GM12878 (cell line): ENCODE data around the gene TIPARP. TPM values are rescaled to one million over a fixed set of nuclear protein-coding genes. Genes with fewer than 3 reads are reported as not detected.

ENCODE experiments used
- ATAC-seq: fragments of 200-7000 bp; cut with Tn5 transposase; 3 replicates; pipeline ENCODE4 v1.9.1; 2020; ENCODE audit warnings: mild to moderate bottlenecking, moderate library complexity
- BruUV-seq: library from RNA; stranded (reverse); fragments of 400-500 nt; replicated peaks from 2 replicates; lab custom pipeline; 2021; lab: Mats Ljungman, UMichigan
- CTCF ChIA-PET: fragments of 300-600 bp; sonication (Branson Sonifier 250); formaldehyde crosslinking; extraction: SDS; loops from one replicate; lab custom pipeline; 2021; ENCODE audit warnings: inconsistent platforms; lab: Yijun Ruan, JAX
- POLR2A ChIA-PET: fragments of 350-600 bp; formaldehyde crosslinking; extraction: SDS; loops from one replicate; lab custom pipeline; 2021; ENCODE audit warnings: inconsistent platforms; lab: Charles Lee
- RAD21 ChIA-PET: fragments of 300-600 bp; sonication (Branson Sonifier 250); formaldehyde crosslinking; loops from one replicate; lab custom pipeline; 2023; ENCODE audit warnings: antibody characterized with exemption; ENCODE audit not compliant: unreplicated experiment; lab: Charles Lee
- SMC1A ChIA-PET: fragments of 300-600 bp; sonication (Branson Sonifier 250); formaldehyde crosslinking; loops from one replicate; lab custom pipeline; 2023; ENCODE audit not compliant: unreplicated experiment, uncharacterized antibody; lab: Charles Lee
- DNase-seq: peaks from one replicate; pipeline ENCODE4 v3.0.0-alpha.2; 2011; ENCODE audit warnings: low read depth, low spot score
- FAIRE-seq: peaks from 3 replicates; lab custom pipeline; 2011; peaks lifted over from hg19 to GRCh38; lab: Jason Lieb, UNC
- H2AFZ ChIP-seq: 2 replicates; pipeline ENCODE4 v1.6.0; 2011; ENCODE audit warnings: low read depth, low read length, control low read depth; ENCODE audit not compliant: control insufficient read depth
- H3K27ac ChIP-seq: 2 replicates; pipeline ENCODE4 v1.5.1; 2011; ENCODE audit warnings: control low read depth; ENCODE audit not compliant: control insufficient read depth, insufficient read depth
- H3K27me3 ChIP-seq, 2 experiments: replicated peaks in 1 of 2; 2 replicates each; pipeline versions ENCODE4 v1.6.0 to v1.6.1; 2011; ENCODE audit warnings: low read length in 1 of 2; ENCODE audit not compliant: control insufficient read depth in 2 of 2, insufficient read depth in 2 of 2
- H3K36me3 ChIP-seq, 2 experiments: 2 replicates each; pipeline ENCODE4 v1.5.1; 2011; ENCODE audit warnings: low read length in 1 of 2; ENCODE audit not compliant: control insufficient read depth in 2 of 2, insufficient read depth in 2 of 2
- H3K4me1 ChIP-seq: 2 replicates; pipeline ENCODE4 v1.6.1; 2011; ENCODE audit warnings: mild to moderate bottlenecking, low read length, moderate library complexity, mixed read lengths; ENCODE audit not compliant: control insufficient read depth, insufficient read depth
- H3K4me2 ChIP-seq: 2 replicates; pipeline ENCODE4 v1.6.0; 2011; ENCODE audit warnings: control low read depth; ENCODE audit not compliant: control insufficient read depth, insufficient read depth
- H3K4me3 ChIP-seq: fragments of 200-600 bp; sonication (generic); 2 replicates; pipeline ENCODE4 v1.5.1; 2016
- H3K79me2 ChIP-seq: 2 replicates; pipeline ENCODE4 v1.6.0; 2011; ENCODE audit warnings: low read length; ENCODE audit not compliant: control insufficient read depth, insufficient read depth
- H3K9ac ChIP-seq: 2 replicates; pipeline ENCODE4 v1.8.0; 2011; ENCODE audit warnings: low read length, control low read depth, mixed read lengths; ENCODE audit not compliant: control insufficient read depth, insufficient read depth
- H3K9me3 ChIP-seq: replicated peaks from 3 replicates; pipeline ENCODE4 v1.5.1; 2011; ENCODE audit warnings: mild to moderate bottlenecking, low read length; ENCODE audit not compliant: control insufficient read depth, insufficient read depth
- H4K20me1 ChIP-seq: 2 replicates; pipeline ENCODE4 v1.6.0; 2011; ENCODE audit not compliant: control insufficient read depth, insufficient read depth
- ATF7 ChIP-seq: fragments of 450-650 bp; IDR thresholded peaks from 2 replicates; pipeline ENCODE4 v1.6.1; 2016; ENCODE audit warnings: low read depth, mild to moderate bottlenecking
- CEBPB ChIP-seq, 2 experiments: fragments of 150-350 bp in 1 of 2; IDR thresholded peaks; 2 replicates each; pipeline ENCODE4 v1.6.1; 2012 to 2014; ENCODE audit warnings: low read depth in 2 of 2, low read length in 2 of 2, borderline replicate concordance in 1 of 2, inconsistent platforms in 1 of 2
- CHD4 ChIP-seq: fragments of 200-600 bp; sonication (generic); IDR thresholded peaks from 2 replicates; pipeline ENCODE4 v1.6.1; 2016; ENCODE audit warnings: mild to moderate bottlenecking
- ETV6 ChIP-seq, 2 experiments: fragments of 450-650 bp in 1 of 2; IDR thresholded peaks in 1 of 2; conservative IDR thresholded peaks in 1 of 2; 2 replicates each; pipeline ENCODE4 v1.6.1; 2014; ENCODE audit warnings: antibody characterized with exemption in 1 of 2, borderline replicate concordance in 1 of 2, low read depth in 1 of 2, mild to moderate bottlenecking in 1 of 2, moderate library complexity in 1 of 2
- GABPA ChIP-seq: IDR thresholded peaks from 2 replicates; pipeline ENCODE4 v1.6.1; 2014; ENCODE audit warnings: antibody characterized with exemption, low read depth, mild to moderate bottlenecking, inconsistent platforms
- LARP7 ChIP-seq: fragments of 450-650 bp; IDR thresholded peaks from 2 replicates; pipeline ENCODE4 v1.6.1; 2017; ENCODE audit warnings: mild to moderate bottlenecking
- MYC ChIP-seq: IDR thresholded peaks from 2 replicates; pipeline ENCODE4 v1.6.1; 2011; ENCODE audit warnings: mild to moderate bottlenecking, low read length, moderate library complexity, inconsistent platforms; ENCODE audit not compliant: insufficient read depth, insufficient replicate concordance, insufficient read length, severe bottlenecking
- NFIC ChIP-seq: IDR thresholded peaks from 2 replicates; pipeline ENCODE4 v1.6.1; 2012; ENCODE audit warnings: low read depth, mild to moderate bottlenecking, inconsistent platforms, low read length, moderate library complexity
- NFXL1 ChIP-seq: fragments of 450-650 bp; IDR thresholded peaks from 2 replicates; pipeline ENCODE4 v1.6.1; 2017; ENCODE audit warnings: antibody characterized with exemption, mild to moderate bottlenecking, borderline replicate concordance
- RELA ChIP-seq: fragments of 450-650 bp; IDR thresholded peaks from 2 replicates; pipeline ENCODE4 v1.8.0; 2014; ENCODE audit warnings: borderline replicate concordance; ENCODE audit not compliant: partially characterized antibody
- RFX5 ChIP-seq: IDR thresholded peaks from 2 replicates; pipeline ENCODE4 v1.6.1; 2011; ENCODE audit warnings: low read depth, low read length, improper control_type of control experiment
- WGBS: methylation state at CpG from one replicate; pipeline ENCODE4 v1.1.6; 2016; ENCODE audit warnings: low lambda C conversion rate; ENCODE audit not compliant: insufficient replicate concordance, insufficient coverage; ENCODE audit errors: missing lambda C conversion rate; 5-methylcytosine and 5-hydroxymethylcytosine counted together
- in situ Hi-C: fragments of 300-500 bp; cut with MboI; formaldehyde crosslinking; loops from 9 replicates; pipeline ENCODE4 v1.14.3; 2018; ENCODE audit warnings: mixed read lengths
- intact Hi-C: fragments of 100-400 bp; cut with micrococcal nuclease; formaldehyde crosslinking; loops from one replicate; pipeline ENCODE4 v1.14.2; 2022; ENCODE audit not compliant: unreplicated experiment
- polyA plus RNA-seq, 11 experiments: library from polyadenylated mRNA; depleted of rRNA in 4 of 11; unstranded in 6 of 11; stranded (reverse) in 5 of 11; fragments of >200 nt; fragmentation: Nextera tagmentation in 4 of 11; fragmentation: Illumina TruSeq in 1 of 11; extraction: Ambion mirVana in 4 of 11; extraction: Trizol in 1 of 11; gene quantifications; 1 replicate in 1 of 11; 2 replicates in 10 of 11; pipeline versions ENCODE4 v1.2.1 to v1.2.3, GENCODE V29; 2011 to 2016; ENCODE audit warnings: inconsistent platforms in 2 of 11, missing spikeins in 2 of 11, low read depth in 1 of 11
- total RNA-seq, 4 experiments: library from RNA; depleted of rRNA in 3 of 4; stranded (reverse); fragments of >200 nt in 3 of 4; fragmentation: Illumina TruSeq in 1 of 4; extraction: Trizol in 1 of 4; gene quantifications; 2 replicates each; pipeline versions ENCODE4 v1.2.1 to v1.2.3, GENCODE V29; 2013 to 2021
- TF ChIP-seq, protein P1 (sequence below): fragments of 450-650 bp; formaldehyde crosslinking; IDR thresholded peaks from 2 replicates; pipeline ENCODE4 v1.5.0; 2022; ENCODE audit warnings: mild to moderate bottlenecking, missing genetic modification characterization

Gene TIPARP
- total and polyA plus RNA-seq, 10 of the 15 experiments (the other 5 are each of a cell fraction or from before 2014, with no cell fraction given) = 3.2 to 21.5 (median 12.0) TPM

- ChIA-PET POLR2A (no interaction called here), CTCF (interaction anchor here (0.7 to 1.4 kb wide), 2 partner anchors 14 to 347 kb away, joined by 3 to 6 read pairs; no protein-coding TSS in a partner anchor), RAD21 (no interaction called here), SMC1A (interaction anchor here (0.8 kb wide), 1 partner anchor 62 kb away, joined by 3 read pairs; no protein-coding TSS in a partner anchor)
- intact Hi-C loops (no loop called here), in situ Hi-C loops (no loop called here)
- Histone ChIP-seq H4K20me1 (no peaks in the 10 kb centered on the region), H3K4me3 (no peak overlapping the region), H3K9ac (no peak overlapping the region), H3K4me1 (no peaks in the 10 kb centered on the region), H3K27ac (no peak overlapping the region), H3K4me2 (no peak overlapping the region), H3K36me3 (no peaks in the 10 kb centered on the region), H3K27me3 (no peaks in the 10 kb centered on the region), H3K9me3 (peaks cover 3% of the 10 kb centered on the region; the same call in 1 of the 3 replicates), H2AFZ (no peak overlapping the region), H3K79me2 (no peaks in the 10 kb centered on the region)
- WGBS = 0% methylated on average over 1 of the region's 1 CpG
- no peak for DNase-seq
- no peak for TF ChIP-seq CHD4
- no TSS peak for BruUV-seq
- FAIRE-seq = no peak
- no peak for ATAC-seq
Measured at GRCh38 chr3:156747046-156747445, 72.7 kb downstream of the TIPARP start.

DNA sequence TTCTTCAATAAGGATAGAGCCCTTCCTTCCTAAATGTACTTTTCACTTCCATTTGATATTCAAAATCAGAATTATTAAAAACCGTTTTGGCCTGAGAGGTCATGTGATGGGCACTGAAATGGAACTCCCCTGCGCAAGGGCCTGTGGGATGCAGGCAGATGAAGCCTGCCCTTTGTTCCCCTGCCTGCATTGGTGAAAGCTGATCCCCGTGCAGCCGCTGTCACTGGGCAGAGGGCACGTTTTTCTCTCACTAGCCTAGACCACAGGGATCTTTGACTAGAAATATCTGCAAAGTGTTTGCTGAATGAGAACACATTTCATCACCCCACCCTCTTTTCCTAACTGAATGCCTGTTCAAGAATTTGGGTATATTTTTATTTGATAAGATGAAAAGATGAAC is 74.9 kb downstream of the TIPARP start:
- H2AFZ ChIP-seq = no peak overlapping the region
- no peaks in the 10 kb centered on the region for H3K36me3 ChIP-seq
- peaks cover 3% of the 10 kb centered on the region; the same call in 1 of the 3 replicates for H3K9me3 ChIP-seq
- H3K4me2 ChIP-seq = no peak overlapping the region
- H3K4me3 ChIP-seq = no peak overlapping the region
- POLR2A ChIA-PET = interaction anchor here (0.7 kb wide), 1 partner anchor 12 kb away, joined by 3 read pairs; no protein-coding TSS in a partner anchor
- no peaks in the 10 kb centered on the region for H4K20me1 ChIP-seq
- no peaks in the 10 kb centered on the region for H3K27me3 ChIP-seq
- SMC1A ChIA-PET = interaction anchor here (0.7 kb wide), 1 partner anchor 32 kb away, joined by 3 read pairs; no protein-coding TSS in a partner anchor
- CTCF ChIA-PET = interaction anchor here (0.7 to 0.9 kb wide), 3 partner anchors 58 to 328 kb away, joined by 3 read pairs; no protein-coding TSS in a partner anchor
- no peak for ATAC-seq
- H3K27ac ChIP-seq = no peak overlapping the region
- in situ Hi-C loops = no loop called here
- no TSS peak for BruUV-seq
- FAIRE-seq = no peak
- H3K79me2 ChIP-seq = no peaks in the 10 kb centered on the region
- intact Hi-C loops = no loop called here
- WGBS = 61% methylated on average over 5 of the region's 5 CpGs
- no peaks in the 10 kb centered on the region for H3K4me1 ChIP-seq
- RAD21 ChIA-PET = interaction anchor here (1.1 kb wide), 1 partner anchor 54 kb away, joined by 3 read pairs; no protein-coding TSS in a partner anchor
- no peak overlapping the region for H3K9ac ChIP-seq
- DNase-seq = no peak
- TF ChIP-seq NFXL1 (no peak), GABPA (no peak), ETV6 (conservative IDR thresholded peaks at IDR 0.05 in 1 of 2, IDR thresholded peaks at IDR 0.05 in 1 of 2; ENCODE audit: borderline replicate concordance in 1 of 2, low read depth in 1 of 2) (no peak), MYC (no peak), RFX5 (no peak), ATF7 (no peak), NFIC (no peak), CEBPB (IDR thresholded peaks at IDR 0.05; ENCODE audit: borderline replicate concordance in 1 of 2, low read depth in 2 of 2, low read length in 2 of 2) (no peak), LARP7 (no peak), RELA (no peak)
- TF ChIP-seq, protein P1, sequence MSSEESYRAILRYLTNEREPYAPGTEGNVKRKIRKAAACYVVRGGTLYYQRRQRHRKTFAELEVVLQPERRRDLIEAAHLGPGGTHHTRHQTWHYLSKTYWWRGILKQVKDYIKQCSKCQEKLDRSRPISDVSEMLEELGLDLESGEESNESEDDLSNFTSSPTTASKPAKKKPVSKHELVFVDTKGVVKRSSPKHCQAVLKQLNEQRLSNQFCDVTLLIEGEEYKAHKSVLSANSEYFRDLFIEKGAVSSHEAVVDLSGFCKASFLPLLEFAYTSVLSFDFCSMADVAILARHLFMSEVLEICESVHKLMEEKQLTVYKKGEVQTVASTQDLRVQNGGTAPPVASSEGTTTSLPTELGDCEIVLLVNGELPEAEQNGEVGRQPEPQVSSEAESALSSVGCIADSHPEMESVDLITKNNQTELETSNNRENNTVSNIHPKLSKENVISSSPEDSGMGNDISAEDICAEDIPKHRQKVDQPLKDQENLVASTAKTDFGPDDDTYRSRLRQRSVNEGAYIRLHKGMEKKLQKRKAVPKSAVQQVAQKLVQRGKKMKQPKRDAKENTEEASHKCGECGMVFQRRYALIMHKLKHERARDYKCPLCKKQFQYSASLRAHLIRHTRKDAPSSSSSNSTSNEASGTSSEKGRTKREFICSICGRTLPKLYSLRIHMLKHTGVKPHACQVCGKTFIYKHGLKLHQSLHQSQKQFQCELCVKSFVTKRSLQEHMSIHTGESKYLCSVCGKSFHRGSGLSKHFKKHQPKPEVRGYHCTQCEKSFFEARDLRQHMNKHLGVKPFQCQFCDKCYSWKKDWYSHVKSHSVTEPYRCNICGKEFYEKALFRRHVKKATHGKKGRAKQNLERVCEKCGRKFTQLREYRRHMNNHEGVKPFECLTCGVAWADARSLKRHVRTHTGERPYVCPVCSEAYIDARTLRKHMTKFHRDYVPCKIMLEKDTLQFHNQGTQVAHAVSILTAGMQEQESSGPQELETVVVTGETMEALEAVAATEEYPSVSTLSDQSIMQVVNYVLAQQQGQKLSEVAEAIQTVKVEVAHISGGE = no peak
